GM18508 (cell line): ENCODE measurements around the gene PIK3CB.
"Not testable (repeated sequence)": the region's sequence is repeated elsewhere in the genome, so short reads cannot be mapped to it uniquely, and the experiment has no call there.

Experiments used
- ATAC-seq: cut with Tn5 transposase; IDR thresholded peaks from one replicate; pipeline ENCODE4 v1.9.1; 2021; ENCODE audit warnings: moderate number of reproducible peaks; ENCODE audit not compliant: insufficient read depth, unreplicated experiment

The PIK3CB gene

GRCh38 chr3:138688871-138689299, 145.8 kb downstream of the PIK3CB start:
- ATAC-seq = no peak

- ATAC-seq = peak; percentile 12
These were observed 147.5 kb downstream of the PIK3CB start for GRCh38 chr3:138687236-138687635.

GRCh38 chr3:138686771-138687221, 147.9 kb downstream of the PIK3CB start:
- ATAC-seq = peak; percentile 89

GRCh38 chr3:138684396-138684795, 150.3 kb downstream of the PIK3CB start:
- ATAC-seq = no peak

- ATAC-seq = no peak
These were observed 152.1 kb downstream of the PIK3CB start for GRCh38 chr3:138682648-138683047.

- ATAC-seq = no peak
These were observed 153.1 kb downstream of the PIK3CB start for GRCh38 chr3:138681463-138682220.

- not testable (repeated sequence) for ATAC-seq
These were observed 153.8 kb downstream of the PIK3CB start for GRCh38 chr3:138680974-138681373.

GRCh38 chr3:138678874-138679392, 155.8 kb downstream of the PIK3CB start:
- no peak for ATAC-seq

GRCh38 chr3:138678086-138678485, 156.6 kb downstream of the PIK3CB start:
- ATAC-seq = no peak

- ATAC-seq = no peak
These were observed 159.3 kb downstream of the PIK3CB start for GRCh38 chr3:138675393-138675792.

- ATAC-seq = no peak
These were observed 160.8 kb downstream of the PIK3CB start for GRCh38 chr3:138673641-138674530.

GRCh38 chr3:138670407-138670806, 164.3 kb downstream of the PIK3CB start:
- no peak for ATAC-seq

GRCh38 chr3:138668107-138668506, 166.6 kb downstream of the PIK3CB start:
- no peak for ATAC-seq

GRCh38 chr3:138657508-138657907, 177.2 kb downstream of the PIK3CB start:
- ATAC-seq = no peak

- no peak for ATAC-seq
These were observed 181.2 kb downstream of the PIK3CB start for GRCh38 chr3:138653567-138653966.

- no peak for ATAC-seq
These were observed 185.6 kb downstream of the PIK3CB start for GRCh38 chr3:138649134-138649533.

- no peak for ATAC-seq
These were observed 188.2 kb downstream of the PIK3CB start for GRCh38 chr3:138646513-138646912.

- no peak for ATAC-seq
These were observed 188.7 kb downstream of the PIK3CB start for GRCh38 chr3:138646008-138646407.

- no peak for ATAC-seq
These were observed 191.8 kb downstream of the PIK3CB start for GRCh38 chr3:138642927-138643253.

- no peak for ATAC-seq
These were observed 192.4 kb downstream of the PIK3CB start for GRCh38 chr3:138642226-138642926.

- no peak for ATAC-seq
These were observed 194.2 kb downstream of the PIK3CB start for GRCh38 chr3:138640537-138640936.
